Measurements from ENCODE around the gene REXO5.
"Not testable (repeated sequence)": the region's sequence is repeated elsewhere in the genome, so short reads cannot be mapped to it uniquely, and the experiment has no call there.

Gene REXO5, protein sequence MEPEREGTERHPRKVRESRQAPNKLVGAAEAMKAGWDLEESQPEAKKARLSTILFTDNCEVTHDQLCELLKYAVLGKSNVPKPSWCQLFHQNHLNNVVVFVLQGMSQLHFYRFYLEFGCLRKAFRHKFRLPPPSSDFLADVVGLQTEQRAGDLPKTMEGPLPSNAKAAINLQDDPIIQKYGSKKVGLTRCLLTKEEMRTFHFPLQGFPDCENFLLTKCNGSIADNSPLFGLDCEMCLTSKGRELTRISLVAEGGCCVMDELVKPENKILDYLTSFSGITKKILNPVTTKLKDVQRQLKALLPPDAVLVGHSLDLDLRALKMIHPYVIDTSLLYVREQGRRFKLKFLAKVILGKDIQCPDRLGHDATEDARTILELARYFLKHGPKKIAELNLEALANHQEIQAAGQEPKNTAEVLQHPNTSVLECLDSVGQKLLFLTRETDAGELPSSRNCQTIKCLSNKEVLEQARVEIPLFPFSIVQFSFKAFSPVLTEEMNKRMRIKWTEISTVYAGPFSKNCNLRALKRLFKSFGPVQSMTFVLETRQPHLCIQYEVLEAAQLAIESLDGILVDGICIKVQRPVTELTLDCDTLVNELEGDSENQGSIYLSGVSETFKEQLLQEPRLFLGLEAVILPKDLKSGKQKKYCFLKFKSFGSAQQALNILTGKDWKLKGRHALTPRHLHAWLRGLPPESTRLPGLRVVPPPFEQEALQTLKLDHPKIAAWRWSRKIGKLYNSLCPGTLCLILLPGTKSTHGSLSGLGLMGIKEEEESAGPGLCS

DNA sequence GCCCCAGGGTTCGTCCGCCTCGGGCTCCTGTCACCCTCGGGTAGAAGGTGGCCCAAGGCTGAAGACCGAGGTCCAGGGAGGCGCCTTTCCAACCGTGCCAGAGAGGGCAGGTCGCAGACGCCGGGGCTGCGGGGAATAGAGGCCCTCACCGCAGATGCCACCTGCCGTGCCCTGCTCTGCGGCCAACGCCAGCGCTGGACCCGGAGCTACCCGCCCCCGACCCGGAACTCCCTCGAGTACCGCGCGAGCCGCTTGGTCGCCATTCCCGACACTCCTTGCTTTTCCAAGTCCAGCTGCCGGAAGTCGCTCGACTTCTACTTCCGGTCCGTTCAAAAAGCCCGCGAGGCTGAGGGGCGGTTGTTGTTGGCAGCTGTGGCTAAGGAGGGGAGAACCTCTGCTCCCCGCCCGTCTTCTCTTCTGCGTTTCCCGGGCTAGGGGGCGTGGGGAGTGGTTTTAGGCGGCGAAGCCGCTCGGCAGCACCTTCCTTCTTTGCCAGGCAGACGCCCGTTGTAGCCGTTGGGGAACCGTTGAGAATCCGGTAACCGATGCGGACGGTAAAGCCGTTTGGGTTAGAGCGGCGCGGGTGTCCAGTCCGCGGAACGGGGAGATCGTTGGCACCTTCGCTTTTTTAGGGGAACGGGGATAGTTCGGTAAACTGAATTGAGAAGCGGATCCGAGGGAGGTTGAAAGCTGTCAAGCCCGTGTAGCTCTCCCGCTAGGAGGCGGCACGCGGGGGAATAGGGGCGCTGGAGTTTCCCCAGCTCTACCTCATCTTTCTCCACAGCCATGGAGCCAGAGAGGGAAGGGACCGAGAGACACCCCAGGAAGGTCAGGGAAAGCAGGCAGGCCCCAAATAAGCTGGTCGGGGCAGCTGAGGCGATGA, at the start of gene REXO5, which contains the start of gene ERI2:
Gene REXO5 (plus strand): TSS at position 360 of the 883 bp plus-strand sequence. CDS start 427 bp downstream, at position 787.
Gene ERI2 (minus strand): TSS at position 305 of the 883 bp plus-strand sequence. CDS start 42 bp downstream, at position 263.
- DNase-seq: peak; percentile 94 to 95 (median 95)

DNA sequence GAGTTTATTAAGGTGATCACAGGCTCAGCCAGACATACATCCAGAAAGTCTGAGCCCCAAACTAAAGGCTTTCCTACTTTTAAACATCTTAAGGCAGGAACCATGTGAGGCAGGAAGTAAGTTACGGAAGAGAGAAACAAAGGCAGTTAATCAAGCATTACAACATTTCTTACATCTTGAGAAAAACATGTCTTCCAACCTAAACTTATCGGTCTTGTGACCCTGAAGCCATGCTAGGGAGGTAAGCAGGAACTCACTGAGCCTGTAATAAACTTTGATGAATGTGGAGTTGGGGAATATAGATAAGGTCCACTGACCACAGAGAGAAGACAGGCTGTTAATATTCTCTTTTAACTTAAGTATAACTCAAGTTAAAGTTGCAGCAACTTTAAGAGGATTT, 46.0 kb upstream of the REXO5 start:
- DNase-seq: no peak

DNA sequence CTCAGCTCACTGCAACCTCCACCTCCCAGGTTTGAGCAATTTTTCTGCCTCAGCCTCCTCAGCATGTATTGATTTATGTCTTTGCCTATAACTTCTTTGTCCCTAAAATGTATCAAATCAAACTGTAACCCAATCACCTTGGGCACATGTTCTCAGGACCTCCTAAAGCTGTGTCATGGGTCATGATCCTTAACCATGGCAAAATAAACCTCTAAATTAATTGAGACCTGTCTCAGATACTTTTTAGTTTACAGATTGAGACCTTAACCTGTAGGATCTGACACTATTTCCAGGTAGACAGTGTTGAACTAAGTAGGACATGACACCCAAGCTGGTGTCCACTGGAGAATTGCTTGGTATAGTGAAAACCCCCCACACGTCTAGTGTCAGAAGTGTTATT, 45.2 kb upstream of the REXO5 start:
- no peak for DNase-seq

DNA sequence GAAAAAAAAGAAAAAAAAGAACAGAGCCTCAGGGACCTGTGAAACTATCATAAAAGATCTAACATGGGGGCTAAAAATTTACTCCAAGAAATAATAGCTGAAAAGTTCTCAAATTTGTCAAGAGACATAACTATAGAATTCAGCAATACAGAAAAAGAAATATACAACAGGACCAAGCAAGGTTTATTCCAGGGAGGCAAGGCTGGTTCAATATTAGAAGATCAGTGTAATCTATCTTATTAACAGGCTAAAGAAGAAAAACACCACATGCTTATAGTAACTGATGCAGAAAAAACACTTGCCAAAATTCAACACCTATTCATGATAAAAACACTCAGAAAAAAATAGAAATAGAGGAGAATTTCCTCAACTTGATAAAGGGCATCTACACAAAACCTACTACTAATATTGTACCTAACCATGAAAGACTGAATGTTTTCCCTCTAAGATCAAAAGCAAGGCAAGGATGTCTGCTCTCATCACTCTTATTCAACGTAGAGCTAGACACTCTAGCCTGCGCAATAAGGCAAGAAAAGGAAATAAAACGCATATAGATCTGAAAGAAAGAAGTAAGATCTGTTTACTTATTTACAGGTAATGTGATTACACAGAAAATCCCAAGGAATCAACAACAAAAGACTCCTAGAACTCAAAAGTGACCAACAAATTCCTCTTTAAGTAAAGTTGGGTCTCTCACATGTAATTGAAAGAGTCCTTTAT, 43.8 kb upstream of the REXO5 start:
- DNase-seq: no peak

DNA sequence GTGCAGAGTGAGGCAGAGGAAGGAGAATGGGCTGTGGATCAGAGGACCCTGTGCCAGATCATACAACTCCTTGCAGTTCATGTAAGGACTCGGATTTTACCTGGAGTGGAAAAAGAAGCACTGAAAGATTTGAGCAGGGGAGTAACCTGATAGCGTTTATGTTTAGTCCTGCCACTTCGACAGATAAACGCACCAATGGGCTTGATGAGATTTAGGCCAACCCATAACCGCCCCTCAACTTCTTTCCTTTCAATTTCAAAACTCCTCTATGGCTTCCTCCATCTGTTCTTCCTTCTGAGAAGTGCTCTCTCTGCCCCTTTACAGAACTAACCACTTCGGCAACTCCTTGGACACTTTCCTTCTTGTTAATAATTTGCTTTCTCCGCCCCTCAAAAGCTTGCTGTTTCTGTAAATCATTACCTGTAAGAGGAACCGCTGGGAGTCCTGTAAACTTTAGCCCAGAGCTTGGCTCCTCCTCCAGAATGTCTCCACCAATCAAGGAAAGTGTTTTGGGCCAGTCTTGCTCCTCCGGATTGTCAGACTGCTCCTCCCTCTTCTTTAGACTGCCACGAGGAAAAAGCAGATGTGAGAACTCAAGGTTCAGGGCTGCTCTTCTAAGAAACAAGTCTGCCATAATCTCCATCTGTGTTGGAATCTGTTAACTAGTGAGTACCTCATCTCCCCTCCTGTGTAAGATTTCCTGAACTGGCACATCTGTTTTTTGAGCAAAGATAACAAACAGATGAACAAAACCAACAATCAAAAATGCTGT, 42.7 kb upstream of the REXO5 start, which contains the start of gene ACSM3:
Gene ACSM3 (plus strand): TSS at position 554 of the 772 bp plus-strand sequence. CDS start 6,021 bp downstream, outside the sequence.
- DNase-seq: peak; percentile 83 to 86 (median 85)

DNA sequence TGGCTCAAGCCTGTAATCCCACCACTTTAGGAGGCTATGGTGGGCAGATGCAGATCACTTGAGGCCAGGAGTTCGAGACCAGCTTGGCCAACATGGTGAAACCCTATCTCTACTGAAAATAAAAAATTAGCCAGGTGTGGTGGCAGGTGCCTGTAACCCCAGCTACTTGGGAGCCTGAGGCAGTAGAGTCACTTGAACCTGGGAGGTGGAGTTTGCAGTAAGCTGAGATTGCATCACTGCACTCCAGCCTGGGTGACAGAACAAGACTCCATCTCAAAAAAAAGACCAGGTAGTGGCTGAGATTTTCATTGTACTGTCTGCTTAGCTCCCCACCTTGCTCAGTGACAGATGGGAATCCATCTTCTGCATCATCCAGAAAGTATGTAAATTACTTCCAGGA, 41.9 kb upstream of the REXO5 start:
- not testable (repeated sequence) for DNase-seq

DNA sequence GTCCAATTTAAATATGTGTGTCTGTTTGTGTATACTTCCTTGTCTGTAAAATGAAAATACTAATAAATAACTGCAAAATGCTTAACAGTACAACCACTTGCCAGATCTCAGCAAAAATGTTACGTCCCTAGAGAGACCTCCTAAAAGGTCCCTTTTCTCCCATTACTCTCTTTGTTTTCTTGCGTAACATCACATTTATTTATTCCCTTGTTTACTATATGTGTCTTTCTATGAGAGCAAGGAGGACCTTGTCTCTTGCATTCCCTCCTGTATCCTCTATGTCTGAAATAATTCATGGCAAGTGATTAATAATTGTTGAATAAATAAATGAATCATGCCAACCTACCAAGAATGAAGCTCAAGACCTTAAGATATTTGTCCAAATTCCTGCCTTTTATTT, 40.6 kb upstream of the REXO5 start:
- no peak for DNase-seq

DNA sequence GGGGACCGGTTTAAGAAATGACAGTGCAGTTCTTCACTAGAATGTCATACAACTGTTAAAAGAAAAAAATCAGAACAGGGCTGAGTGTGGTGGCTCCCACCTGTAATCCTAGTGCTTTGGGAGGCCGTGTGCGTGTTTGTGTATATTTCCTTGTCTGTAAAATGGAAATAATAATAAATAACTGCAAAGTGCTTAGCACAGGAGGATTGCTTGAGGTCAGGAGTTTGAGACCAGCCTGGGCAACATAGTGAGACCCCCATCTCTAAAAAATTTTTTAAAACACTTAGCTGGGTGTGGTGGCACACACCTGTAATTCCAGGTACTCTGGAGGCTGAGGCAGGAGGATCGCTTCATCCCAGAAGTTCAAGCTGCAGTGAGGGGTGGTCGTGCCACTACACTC, 40.0 kb upstream of the REXO5 start:
- DNase-seq: no peak

DNA sequence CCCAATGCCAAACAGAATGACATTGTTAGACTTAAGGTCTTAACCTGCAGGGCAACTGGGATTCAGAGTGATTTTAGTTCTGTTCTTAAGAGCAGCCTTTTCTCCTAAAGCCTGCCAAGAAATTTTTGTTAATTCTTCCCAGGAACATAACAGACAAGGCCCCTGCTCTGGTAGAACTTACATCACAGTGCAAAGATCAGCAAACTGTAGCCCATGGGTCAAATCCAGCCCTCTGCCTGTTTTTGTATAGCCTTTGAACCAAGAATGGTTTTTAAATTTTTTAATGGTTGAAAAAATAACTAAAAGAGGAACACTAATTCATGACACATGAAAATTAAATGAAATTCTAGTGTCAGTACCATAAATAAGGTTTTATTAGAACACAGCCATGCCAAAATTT, 38.8 kb upstream of the REXO5 start:
- DNase-seq: no peak

DNA sequence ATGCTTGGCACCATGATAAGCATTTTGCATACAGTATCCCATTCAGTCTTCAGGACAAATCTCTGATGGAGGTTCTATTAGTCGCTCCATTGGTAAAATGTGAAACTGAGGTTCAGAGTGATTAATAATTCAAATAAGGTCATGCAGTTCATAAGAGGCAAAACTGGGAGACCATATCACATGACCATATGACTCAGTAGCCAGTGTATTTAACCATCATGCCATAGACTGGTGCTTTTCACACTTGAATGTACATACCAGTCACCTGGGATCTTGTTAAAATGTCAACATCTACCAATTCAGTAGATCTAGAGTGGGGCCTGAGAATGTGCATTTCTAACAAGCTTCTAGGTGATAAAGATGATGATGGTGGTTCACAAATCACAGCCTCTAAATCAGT, 38.2 kb upstream of the REXO5 start:
- DNase-seq: no peak

DNA sequence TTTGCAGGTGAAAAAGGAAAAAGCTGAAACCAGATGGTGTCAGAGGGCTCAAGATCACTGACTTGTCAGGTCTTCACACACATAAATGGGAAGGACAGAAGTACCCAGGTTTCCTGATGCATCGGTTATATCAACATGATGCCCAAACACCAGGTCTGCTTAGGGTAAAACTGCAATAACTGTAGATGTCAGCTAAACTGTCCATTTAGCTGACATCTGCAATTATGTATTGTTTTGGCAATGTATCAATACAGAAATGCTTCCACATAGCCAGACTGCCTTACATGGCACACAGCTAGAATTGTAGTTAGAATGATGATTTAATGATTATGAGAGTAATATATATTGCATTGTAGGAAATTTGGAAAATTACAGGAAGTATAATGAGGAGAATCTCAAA, 37.5 kb upstream of the REXO5 start:
- no peak for DNase-seq

DNA sequence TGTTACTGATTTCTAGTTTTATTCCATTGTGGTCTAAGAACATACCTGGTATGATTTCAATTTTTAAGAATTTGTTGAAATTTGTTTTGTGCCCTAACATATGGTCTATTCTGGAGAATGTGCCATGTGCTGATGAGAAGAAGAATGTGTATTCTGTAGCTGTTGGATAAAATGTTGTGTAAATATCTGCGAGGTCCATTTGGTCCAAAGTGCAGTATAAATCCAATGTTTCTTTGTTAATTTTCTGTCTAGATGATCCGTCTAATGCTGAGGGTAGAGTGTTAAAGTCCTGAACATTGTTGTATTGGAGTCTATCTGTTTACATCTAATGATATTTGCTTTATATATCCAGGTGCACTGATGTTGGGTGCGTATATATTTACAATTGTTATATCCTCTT, 32.6 kb upstream of the REXO5 start:
- no peak for DNase-seq

DNA sequence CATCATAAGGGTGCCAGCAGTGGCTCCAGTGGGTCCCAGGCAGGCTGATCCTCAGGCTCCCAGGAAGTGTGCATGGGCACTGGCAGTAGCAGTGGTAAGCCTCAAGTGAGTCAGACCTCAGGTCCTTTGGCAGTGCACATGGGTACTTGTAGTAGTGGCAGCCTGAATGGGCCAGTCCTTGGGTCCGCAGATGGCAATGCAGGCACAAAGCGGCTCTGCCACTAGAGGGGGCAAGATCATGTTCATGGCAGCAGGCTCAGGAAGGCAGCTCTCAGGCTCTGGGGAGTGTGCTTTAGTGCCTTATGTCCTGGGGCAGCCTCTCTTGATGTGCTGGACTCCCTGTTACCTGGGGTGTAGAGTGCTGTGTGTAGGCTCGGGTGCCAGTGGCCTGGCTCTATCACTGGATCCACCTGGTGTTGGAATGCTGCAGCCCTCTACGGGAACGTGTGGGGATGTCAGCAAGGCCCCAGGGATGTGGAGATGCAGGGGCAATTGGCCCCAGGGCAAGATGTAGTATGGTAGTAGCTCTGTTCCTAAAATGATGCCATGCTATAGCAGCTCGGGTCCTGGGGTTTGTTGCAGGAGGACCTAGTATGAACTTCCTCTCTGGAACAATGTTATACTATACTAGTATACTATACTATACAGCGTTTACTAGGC, 31.5 kb upstream of the REXO5 start:
- peak; percentile 68 to 79 (median 72) for DNase-seq

DNA sequence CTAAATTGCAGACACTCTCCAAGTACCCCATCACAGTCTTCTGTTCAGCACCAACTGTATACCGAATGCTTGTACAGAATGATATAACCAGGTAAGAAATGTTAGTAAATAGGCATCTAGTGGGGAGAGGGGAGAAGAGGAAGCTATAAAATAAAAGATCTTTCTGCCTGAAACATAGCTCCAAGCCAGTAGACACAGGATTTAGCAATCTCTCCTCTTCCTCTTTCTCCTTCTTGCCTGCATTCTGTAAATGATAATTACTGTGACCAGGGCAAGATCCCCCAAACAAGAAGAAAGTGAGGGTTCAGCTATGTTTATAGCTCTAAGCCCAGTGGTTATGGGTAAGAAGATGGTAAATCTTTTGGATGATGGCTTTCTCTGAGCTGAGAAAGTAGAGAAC, 24.6 kb upstream of the REXO5 start:
- peak in 2 of 3 donors; percentile 23 to 27 for DNase-seq

DNA sequence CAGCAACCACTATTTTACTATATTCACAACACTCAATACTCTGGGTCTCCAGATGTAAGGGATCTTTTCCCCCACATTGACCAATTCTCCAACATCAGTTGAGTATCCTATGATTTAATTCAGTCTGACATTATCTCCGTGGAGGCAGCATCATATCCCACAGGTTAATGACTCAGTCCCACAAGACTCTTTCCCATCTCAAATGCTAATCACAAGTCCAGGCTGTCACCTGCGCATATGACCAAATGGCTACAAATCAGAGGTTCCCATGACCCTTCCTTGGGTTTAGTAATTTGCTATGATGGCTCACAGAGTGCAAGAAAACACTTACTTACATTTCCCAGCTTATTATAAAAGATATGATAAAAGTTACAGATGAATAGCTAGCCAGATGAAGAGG, 23.9 kb upstream of the REXO5 start:
- no peak for DNase-seq

DNA sequence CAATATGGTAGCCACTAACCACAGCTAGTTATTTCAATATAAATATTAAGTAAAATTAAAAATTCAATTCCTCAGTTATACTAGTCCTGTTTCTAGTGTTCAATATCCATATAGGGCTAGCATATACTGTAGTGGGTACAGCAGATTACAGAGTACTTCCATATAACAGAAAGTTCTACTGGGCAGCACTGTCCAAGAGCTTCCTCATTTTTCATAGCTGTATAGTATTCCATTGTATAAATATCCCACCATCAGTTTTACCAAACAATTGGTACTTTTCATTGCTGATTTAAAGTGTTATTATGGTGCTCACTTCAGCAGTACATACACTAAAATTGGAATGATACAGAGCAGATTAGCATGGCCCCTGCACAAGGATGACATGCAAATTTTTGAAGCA, 22.1 kb upstream of the REXO5 start:
- DNase-seq: no peak

DNA sequence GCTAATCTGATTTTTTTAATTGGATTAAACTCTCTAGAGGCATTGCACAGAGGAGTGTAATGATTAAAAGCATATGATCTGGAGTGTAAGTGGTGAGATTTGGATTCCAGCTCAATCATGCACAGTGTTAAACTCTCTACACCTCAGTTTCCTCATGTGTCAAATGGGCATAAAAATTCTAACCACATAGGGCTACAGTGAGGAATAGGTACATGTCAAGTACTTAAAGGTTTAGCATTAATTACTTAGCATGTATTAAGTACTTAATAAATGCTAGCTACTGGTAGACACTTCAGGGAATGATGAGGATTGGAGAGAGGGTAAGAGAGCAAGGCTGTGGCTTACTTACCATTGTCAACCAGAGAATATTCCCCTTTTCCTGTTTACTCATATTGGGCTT, 17.2 kb upstream of the REXO5 start:
- no peak for DNase-seq

DNA sequence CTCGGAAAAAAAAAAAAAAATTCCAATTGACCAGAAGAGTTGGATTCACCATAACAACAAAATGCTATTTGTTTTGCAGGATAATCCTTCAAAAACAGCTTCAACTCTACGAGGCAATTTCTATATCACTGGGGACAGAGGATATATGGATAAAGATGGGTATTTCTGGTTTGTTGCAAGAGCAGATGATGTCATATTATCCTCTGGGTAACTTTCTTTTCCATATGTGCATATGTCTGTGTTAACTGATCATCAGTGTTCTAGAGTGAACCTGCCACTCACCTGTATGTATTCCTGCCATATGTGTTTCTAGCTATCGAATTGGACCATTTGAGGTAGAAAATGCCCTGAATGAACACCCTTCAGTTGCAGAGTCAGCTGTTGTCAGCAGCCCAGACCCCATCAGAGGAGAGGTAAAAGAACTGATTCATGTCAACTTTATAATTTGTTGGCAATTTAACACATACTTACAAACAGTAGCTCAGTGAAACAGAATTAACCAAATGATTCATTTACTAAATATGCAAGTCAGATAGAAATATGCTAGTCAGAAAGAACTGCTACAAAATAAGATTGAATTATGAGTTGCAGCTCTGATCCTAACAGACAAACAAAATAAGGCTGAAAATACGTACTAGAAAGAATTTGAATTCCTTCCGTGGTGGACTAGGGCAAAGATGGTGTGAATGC, 14.3 kb upstream of the REXO5 start:
- peak in 2 of 3 donors; percentile 7 to 26 for DNase-seq

DNA sequence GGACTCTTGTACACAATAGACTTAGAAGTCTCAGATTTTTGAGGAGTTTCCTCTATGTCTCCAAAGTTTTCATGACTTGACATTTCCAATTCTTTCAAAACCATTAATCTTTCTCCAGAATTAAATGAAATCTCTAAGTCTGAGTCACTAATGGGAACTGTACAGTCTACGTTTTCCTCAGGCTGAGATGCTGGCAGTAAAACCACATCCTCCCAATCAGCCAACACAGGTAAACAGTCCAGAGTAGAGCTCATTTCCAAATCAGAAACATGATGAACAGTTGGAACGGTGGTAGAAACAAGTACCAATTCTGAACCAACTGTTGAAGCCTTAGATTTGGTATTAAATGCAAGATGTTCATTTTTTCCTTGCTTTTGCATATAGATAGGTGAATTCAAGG, 8.0 kb upstream of the REXO5 start:
- no peak for DNase-seq

DNA sequence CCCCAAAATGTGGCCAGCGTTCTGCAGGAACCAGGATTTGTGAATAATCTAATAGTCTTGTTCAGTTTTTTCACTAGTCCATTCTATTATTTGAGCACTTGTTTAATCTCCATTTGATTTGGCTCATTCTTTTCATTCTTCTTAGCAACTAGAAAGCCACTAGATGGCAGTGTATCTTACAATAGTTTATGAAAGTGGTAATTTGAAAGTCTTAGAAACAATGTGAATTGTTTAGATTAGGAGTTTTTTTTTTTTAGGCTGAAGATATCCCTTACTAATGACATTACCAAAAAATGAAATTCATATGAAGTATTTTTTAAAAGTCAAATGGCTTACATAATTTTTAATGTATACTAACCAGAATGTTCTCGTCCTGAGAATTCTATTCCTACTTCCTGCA, 6.7 kb upstream of the REXO5 start:
- DNase-seq: peak; percentile 24 to 80 (median 63)

All from suppressor macrophage treated with lipopolysaccharide for 1 hour (primary cell).